DMS153 (cell line): ENCODE measurements around the gene KHDRBS1.
"Not testable (repeated sequence)": the region's sequence is repeated elsewhere in the genome, so short reads cannot be mapped to it uniquely, and the experiment has no call there.

Experiments
- DNase-seq: peaks from one replicate; lab custom pipeline; 2025; lab: John Stamatoyannopoulos, UW

Gene KHDRBS1

GRCh38 chr1:32014199-32014947, 705 bp downstream of the KHDRBS1 start:
- no peak for DNase-seq

GRCh38 chr1:32014948-32015273, 1.2 kb downstream of the KHDRBS1 start:
- no peak for DNase-seq

- no peak for DNase-seq
Observed at GRCh38 chr1:32020339-32020738, 6.7 kb downstream of the KHDRBS1 start.

- DNase-seq, result not testable (repeated sequence)
Observed at GRCh38 chr1:32021574-32022018, 7.9 kb downstream of the KHDRBS1 start.

GRCh38 chr1:32023351-32023750, 9.7 kb downstream of the KHDRBS1 start:
- DNase-seq, result no peak

GRCh38 chr1:32025515-32025914, 11.8 kb downstream of the KHDRBS1 start:
- DNase-seq, result no peak

GRCh38 chr1:32028746-32029145, 15.1 kb downstream of the KHDRBS1 start:
- DNase-seq, result no peak

- no peak for DNase-seq
Observed at GRCh38 chr1:32031578-32032274, 18.1 kb downstream of the KHDRBS1 start.

GRCh38 chr1:32032275-32032615, 18.6 kb downstream of the KHDRBS1 start:
- DNase-seq, result no peak

- no peak for DNase-seq
Observed at GRCh38 chr1:32035119-32035518, 21.5 kb downstream of the KHDRBS1 start.

- no peak for DNase-seq
Observed at GRCh38 chr1:32040711-32041110, 27.0 kb downstream of the KHDRBS1 start.

- DNase-seq, result no peak
Observed at GRCh38 chr1:32042330-32042729, 28.7 kb downstream of the KHDRBS1 start.

- no peak for DNase-seq
Observed at GRCh38 chr1:32044234-32044633, 30.6 kb downstream of the KHDRBS1 start.

- no peak for DNase-seq
Observed at GRCh38 chr1:32045772-32046171, 32.1 kb downstream of the KHDRBS1 start.

GRCh38 chr1:32047701-32048100, 34.0 kb downstream of the KHDRBS1 start:
- no peak for DNase-seq

GRCh38 chr1:32048440-32048839, 34.8 kb downstream of the KHDRBS1 start:
- no peak for DNase-seq

- DNase-seq, result no peak
Observed at GRCh38 chr1:32051706-32052105, 38.0 kb downstream of the KHDRBS1 start.

- no peak for DNase-seq
Observed at GRCh38 chr1:32052887-32053286, 39.2 kb downstream of the KHDRBS1 start.

GRCh38 chr1:32055416-32055815, 41.7 kb downstream of the KHDRBS1 start:
- no peak for DNase-seq

GRCh38 chr1:32056598-32056997, 42.9 kb downstream of the KHDRBS1 start:
- DNase-seq, result no peak

- no peak for DNase-seq
Observed at GRCh38 chr1:32060914-32061313, 47.2 kb downstream of the KHDRBS1 start.

- no peak for DNase-seq
Observed at GRCh38 chr1:32062867-32063230, 49.2 kb downstream of the KHDRBS1 start.

- peak; percentile 44 for DNase-seq
Observed at GRCh38 chr1:32063261-32063681, 49.6 kb downstream of the KHDRBS1 start.
